UCSD-AML1 (cell line): Measurements from ENCODE around the gene RRP8.

ENCODE experiments used
- DNase-seq: peaks from one replicate; lab custom pipeline; 2025; ENCODE audit not compliant: unreplicated experiment; lab: John Stamatoyannopoulos, UW

The RRP8 gene

DNA sequence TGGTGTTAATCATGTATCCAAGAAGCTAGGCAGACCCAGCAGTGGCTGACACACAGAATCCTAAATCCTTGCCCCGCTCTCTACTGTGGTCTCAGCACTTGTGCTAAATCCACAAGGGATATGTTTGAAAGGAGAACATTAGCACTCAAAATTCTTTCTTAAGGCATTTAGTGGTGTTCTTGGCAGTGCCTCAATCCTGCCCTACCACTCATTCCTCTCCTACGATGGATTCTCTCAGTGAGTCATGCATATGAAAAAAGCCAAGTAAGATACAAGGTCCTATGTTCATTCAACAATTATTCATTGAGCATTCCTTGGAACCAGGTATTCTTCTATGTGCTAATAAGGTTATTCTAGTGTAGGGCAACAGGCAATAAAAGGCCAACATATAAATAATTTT, 31.2 kb downstream of the RRP8 start:
- no peak for DNase-seq

DNA sequence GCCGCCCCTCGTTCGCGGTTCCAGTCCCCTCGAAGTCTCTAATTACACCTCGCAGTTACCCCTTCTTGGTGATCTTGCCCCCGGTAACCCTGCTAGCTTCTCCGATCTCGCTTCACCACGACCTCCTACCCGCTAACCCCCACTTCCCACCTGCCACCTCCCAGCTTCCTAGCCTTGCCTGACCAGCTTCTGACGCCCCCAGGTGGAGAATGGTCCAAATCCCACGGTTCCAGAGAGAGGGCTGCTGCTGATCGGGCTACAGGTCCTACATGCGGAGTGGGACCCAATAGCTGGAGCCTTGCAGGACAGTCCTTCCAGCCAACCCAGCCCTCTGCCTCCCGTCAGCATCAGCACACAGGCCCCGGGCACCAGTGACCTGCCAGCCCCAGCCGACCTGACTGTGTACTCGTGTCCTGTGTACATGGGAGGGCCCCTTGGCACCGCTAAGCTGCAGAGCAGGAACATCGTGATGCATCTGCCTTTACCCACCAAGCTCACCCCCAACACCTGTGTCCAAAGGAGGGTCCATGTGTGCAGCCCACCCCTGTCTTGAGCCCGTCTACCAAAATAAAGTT, 31.9 kb downstream of the RRP8 start:
- no peak for DNase-seq

DNA sequence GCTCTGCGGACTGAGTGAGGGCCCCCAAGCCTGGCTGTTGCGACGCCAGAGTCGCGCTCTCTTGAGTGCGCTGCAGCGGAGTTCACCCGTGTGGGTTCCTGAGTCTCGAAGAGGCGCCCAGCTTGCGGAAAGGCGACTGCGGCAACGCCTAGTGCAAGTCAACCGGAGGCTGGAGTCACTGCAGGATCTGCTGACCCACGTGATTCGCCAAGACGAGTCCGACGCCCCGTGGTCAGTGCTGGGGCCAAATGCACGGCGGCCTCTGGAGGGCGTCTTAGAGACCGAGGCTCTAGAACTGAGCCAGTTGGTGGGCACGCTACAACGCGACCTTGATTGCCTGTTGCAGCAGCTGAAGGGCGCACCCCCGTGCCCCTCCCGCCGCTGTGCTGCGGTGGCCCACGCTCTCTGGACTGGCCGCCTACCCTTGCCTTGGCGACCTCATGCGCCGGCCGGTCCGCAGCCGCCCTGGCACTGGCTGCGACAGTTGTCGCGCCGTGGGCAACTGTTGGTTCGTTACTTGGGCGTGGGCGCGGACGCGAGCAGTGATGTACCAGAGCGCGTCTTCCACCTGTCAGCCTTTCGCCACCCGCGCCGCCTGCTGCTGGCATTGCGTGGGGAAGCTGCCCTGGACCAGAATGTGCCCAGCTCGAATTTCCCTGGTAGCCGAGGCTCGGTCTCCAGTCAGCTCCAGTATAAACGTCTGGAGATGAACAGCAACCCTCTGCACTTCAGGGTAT, 32.6 kb downstream of the RRP8 start:
- no peak for DNase-seq

DNA sequence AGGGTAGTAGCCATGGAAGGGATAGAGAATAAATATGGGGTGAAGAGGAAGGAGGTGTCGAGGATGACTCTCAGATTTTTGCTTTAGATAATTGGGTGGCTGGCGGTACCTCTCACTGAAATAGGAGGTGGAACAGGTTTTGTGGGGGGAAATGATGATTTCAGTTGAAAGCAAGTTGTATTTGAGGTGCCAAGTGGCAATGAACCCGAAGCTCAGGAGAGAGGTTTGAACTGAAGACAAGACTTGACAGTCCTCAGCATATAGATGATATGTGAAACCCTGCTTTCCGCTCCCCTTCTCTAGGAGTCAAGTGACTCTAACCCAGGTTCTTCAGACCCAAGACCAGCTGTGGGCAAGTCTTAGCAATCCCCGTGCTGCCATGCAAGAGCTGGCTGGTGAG, 33.7 kb downstream of the RRP8 start:
- DNase-seq, result no peak

DNA sequence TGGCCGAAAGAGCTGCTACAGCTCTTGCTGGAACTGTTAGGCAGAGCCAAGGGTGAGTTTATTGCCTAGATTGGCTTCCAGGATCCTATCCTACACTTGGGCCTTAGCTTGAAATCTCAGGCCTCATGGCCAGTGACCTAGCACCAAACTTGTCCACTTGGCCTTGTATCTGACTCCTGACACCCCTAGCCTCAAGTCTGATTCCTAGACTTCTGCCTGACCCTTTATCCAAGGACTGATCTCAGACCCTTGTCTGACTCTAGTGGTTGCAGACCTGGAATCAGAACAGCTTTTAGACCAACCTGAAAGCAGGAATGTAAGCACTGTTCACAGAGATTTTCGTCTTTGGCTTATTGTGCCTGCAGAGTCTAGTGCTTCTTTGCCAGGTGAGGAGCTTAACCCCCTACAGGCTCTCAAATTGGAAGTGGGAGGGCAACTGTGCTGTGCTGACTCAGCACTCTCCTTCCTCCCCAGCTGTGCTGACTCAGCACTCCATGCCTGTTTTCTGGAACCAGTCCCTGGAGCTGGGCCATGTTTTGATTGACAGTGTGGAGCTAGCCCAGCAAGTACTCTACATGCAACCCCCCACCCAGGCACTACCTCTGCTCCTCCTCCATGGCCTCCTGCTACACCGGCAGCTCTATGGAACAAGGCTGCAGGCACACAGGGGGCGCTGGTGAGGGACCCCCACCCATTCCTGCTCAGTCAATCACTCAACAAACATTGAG, 35.1 kb downstream of the RRP8 start:
- DNase-seq, result peak; percentile 48

DNA sequence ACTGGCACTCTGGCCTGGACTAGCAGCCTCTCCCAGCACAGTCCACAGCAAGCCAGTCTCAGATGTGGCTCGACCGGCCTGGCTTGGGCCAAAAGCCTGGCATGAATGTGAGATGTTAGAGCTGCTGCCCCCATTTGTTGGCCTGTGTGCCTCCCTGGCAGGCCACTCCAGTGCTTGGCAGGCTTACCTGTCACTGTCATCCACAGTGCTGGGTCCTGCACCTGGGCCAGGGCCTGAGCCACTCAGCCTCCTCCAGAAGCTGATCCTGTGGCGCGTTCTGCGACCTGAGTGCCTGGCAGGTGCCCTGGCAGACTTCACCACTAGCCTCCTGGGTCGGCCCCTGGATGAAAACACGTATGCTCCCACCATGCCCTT, 36.1 kb downstream of the RRP8 start:
- no peak for DNase-seq

DNA sequence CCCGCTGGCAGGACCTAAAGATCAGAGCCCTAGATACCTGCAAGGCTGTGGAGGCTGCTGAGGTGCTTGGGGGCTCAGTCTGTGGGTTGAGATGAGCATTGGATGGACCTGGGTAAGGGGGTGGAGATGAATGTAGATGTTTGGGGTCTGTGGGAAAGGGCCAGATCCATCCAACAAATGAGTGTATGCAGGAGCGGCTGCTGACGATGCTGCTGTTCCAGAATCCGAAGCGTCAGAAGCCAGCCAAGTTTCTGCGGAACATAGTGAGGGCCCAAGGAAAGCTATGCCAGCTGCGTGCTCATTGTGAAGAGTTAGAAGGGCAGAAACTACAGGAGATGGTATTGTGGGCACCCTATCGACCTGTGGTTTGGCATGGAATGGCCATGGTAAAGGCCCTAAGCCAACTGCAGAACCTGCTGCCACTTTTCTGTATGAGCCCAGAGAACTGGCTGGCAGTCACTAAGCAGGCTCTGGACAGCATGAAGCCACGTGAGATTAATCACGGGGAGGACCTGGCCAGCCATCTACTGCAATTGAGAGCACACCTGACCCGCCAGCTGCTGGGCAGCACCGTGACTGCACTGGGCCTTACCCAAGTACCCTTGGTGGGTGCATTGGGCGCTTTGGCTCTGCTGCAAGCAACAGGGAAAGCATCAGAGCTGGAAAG, 36.6 kb downstream of the RRP8 start:
- no peak for DNase-seq

DNA sequence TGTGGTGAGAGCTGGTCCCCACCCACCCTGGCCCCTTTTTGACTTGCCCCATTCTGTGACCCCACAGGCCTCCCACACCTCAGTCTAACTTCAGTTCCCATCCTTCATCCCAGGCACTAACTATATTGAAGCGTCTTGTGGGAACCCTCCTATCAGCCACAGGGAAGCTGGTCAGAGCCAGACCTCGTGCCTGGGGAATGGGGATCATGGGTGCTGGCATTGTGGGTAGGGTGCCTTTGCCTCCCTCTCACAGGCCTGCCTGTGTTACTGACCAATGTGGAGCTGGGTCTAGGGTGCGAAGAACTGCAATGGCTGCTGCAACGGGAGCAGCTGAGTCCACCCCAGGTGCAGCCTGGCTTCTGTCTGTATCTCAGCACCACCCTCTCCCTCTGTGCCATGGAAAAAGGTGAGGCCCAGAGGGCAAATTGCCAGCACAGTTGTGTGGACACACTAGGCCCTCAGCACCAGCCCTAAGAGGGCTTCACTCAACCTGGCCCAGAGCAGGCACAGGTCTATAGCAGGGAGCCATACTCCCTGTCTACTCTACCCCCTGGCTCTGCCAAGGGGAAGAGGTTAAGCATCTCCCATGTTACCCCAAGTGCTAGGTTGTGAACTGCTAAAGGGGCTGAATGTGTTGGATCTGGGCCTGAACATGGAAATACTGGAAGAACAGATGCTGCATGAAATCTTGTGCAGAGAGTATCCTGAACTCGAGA, 37.3 kb downstream of the RRP8 start:
- no peak for DNase-seq

DNA sequence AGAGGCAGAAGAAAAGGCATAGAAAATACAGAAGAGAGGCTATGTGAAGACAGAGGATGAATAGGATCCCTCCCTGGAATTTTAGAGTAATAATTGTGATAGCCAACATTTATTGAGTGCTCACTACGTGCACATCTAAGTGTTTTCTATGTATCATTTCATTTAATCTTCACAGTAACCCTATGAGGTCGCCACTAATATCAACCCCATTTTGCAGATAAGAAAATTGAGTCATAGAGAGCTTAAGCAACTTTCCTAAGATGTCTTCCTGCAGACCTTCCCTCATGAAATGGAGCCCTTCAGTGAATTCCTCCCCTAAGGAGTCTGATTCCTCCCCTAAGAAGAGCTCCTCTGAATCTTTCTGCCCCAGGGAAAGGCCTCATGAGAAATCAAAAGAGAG, 38.1 kb downstream of the RRP8 start:
- DNase-seq, result no peak

DNA sequence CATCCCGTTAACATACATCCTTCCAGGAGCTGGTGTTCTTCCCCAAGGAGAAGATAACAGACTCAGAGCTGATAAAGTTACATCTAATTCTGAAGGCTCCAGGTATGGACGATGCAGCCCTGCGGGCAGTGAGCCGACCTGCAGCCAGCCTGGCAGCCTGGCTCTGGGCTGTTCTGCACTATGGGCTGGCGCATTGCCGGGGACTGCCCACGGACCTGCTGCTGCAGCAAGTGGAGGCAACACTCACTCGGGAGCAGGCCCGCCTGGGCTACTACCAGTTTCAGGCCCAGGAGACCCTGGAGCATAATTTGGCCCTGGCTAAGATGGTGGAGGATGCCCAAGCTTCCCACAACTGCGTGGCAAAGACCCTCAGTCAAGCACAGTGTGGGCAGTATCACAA, 39.7 kb downstream of the RRP8 start:
- DNase-seq, result no peak

DNA sequence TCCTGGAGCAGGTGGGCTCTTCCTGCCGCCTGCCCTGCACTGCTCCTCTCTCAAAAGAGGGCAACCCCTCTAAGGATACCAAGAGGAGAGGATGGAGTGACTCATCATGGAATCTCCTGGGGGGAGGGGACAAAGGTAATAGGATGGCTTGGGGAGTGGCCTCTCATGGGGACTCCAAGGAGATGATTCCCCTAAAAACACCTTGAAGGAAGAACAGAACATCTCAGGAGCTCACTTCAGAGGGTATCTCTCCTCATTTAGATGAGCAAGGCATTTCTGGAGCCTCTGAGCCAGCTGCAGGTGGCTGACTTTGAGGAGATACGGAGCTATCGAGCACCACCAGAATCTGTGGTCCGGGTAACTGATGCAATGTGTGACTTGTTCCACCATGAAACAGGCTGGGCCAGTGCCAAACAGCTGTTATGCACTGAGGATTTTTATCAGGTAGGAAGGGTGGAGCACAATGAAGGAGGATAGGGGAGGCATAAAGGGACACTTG, 40.2 kb downstream of the RRP8 start:
- DNase-seq, result no peak

DNA sequence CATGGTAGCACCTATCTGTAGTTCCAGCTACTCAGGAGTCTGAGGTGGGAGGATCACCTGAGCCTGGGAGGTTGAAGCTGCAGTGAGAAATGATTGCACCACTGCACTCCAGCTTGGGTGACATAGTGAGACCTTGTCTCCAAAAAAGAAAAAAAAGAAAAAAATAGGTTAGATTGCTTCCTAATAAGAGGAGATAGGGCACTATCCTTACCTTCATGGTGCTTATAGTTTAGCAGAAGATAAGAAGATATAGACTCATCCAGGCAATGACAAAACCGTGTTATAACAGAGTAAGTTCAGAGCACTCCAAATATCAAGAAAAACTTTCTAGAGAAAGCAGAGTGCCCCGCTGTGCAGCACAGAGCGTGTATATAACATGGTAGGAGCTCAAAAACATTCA, 42.1 kb downstream of the RRP8 start:
- DNase-seq, result no peak

DNA sequence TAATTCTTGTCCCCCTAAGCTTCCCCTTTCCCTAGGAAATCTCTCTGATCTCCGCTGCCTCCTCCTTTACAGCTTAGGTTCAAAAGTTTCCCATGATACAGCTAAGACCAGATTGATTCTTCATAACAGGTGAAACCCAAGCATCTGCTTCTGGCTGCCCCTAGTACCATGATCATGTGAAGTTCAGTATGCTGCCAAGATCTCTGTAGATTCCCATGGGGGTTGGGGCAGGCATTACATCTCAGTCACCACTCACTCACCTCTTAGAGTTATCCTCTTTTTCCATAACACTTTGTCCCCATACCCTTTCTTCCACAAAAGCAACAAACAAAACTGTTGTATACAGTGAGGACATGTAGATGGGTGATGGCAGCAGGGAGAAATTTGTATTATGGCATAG, 44.0 kb downstream of the RRP8 start:
- DNase-seq, result no peak

DNA sequence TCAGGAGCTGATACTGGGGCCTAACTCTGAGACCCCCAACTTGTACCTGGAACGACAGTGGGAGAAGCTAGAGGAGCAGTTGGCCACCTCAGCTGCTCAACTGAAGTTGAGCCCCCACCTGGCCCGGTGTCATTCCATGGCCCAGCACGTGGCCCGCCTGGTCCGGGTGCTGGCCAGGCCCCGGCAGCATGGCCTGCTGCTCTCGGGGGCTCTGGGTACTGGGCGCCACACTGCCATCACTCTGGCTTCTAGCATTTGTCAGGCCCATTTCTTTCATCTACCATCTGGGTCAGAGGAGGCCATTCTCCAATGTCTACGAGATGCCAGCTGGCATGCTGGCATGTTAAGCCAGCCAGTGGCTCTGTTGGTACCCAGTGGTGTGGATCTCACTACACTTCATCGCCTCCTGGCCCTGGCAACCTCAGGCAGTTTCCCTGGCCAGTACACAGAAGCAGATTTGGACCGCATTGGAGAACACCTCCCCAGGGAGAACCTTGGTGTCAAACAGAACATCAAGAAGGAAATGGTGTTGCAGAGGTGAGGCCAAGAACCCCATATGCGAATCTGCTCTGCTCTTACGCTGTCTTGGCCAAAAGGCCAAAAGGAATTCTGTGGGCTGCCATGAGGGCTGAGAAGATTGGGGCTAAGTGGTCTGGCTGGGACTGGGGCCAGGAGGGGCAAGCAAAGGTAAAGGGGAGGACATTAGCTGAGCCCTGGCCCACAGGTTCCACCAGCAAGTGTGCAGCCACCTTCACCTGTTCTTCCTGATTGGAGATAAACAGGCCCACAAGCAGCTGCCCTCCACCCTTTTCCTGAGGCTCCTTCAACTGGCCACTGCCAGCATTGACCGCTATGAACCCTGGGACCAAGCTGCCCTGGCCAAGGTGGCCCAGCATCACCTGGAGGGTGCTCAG, 45.4 kb downstream of the RRP8 start:
- no peak for DNase-seq

DNA sequence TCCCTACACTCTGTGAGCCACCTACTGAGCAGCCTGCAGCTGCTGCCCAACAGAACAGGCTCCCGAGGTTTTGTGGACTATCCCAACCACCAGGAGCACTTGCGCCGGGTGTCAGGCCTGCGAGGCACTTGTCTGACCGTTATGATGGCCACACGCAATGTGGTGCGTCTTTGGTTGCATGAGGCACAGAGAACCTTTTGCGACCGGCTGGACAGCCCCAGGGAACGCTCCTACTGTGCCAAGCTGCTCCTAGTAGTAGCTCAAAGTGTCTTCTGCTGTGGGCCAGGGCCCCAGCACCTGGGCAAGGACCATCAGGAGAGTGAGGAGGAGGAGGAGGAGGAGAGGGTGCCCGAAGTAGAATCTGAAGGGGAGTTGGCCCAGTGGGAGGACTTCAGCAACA, 46.4 kb downstream of the RRP8 start:
- no peak for DNase-seq

DNA sequence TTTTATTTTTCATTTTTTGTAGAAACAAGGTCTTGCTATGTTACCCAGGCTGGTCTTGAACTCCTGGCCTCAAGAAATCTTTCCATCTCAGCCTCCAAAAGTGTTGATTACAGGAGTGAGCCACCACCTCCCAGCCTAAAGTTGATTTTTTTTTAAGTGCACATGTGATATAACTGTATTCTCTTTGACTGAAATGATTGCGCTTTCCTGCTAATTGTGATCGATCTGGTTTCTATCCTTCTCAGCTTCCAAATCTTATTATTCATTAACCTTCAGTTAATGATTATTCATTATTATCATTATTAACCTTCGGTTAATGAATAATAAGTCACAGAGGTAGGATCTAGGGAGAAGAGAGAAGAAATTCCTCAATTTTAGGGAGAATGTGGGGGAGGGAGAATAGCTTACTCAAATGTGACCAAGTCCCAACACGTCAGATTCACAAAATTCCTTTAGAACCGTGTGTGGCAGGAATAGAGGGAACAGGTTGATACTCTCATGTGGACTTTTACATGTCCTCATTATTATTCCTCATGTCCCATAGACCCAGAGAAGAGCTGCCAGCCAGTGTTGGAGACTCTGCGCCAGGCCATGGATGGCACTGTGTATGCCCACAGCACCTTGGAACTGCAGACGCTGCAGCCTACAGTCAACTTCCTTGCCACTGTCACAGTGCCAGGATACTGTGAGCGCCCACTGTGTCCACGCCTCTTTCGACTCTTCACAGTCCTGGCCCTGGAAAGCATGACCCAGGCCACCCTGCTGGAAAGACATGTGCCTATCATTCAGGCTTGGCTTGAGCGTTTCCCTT, 47.1 kb downstream of the RRP8 start:
- no peak for DNase-seq

DNA sequence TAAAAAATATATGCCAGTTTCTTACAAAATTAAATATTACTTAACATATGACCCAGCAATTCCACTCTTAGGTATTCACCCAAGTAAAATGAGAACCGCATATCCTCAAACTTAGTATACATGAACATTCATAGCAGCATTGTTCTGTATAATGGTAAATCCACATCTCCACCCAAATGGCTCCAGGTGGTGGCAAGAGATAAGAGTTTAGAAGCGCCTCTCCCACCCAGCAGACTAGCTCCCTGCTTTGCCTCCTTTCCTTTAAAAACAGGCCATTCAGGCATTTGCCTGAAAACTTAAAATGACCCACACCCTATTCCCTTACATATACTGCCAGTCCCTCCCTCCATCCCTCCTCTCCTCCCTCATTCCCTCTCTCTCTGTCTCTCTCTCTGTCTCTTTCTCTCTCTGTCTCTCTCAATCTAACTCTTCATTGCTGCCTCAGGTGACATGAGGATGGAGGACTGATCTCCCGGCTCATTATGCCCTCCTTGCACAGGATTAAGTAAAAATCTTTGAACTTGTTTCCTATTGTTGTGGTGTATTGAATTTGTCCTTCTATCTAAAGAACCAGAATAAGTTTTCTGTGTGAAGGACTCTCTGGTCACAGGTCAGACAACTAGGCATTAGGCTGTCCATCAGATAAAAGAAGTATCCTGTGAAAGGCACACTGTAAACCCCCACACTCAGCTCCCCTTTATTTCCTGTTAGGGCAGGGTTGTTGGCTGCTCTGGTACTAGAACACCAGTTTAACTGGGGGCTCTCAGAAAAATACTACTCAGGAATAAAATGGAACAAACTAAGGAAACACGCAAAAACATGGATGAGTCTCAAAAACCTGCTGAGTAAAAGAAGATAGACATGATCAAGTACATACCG, 48.3 kb downstream of the RRP8 start:
- no peak for DNase-seq

DNA sequence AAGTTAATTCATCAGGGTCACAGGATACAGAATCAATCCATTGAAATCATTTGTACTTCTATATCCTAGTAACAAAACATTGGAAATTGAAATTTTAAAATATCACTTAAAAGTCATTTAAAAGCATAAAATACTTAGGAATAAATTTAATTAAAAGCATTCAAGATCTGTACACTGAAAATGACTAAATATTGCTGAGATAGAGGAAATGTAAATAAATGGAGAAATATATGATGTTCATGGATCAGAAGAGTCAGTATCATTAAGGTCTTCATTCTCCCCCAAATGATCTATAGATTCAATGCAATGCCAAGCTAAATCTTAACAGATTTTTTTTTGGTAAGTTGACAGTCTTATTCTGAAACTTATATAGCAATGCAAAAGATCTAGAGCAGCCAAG, 49.8 kb downstream of the RRP8 start:
- DNase-seq, result no peak
